HepG2 (cell line): ENCODE measurements around the gene CACNA1G. TPM values are rescaled to one million over a fixed set of nuclear protein-coding genes. Genes with fewer than 3 reads are reported as not detected.

Experiments used
- KDM4B ChIP-seq: sonication (generic); formaldehyde crosslinking; IDR thresholded peaks from 2 replicates; pipeline ENCODE4 v1.4.0; 2020; ENCODE audit warnings: missing genetic modification reagents
- NR3C1 ChIP-seq: sonication (generic); formaldehyde crosslinking; IDR thresholded peaks from 2 replicates; pipeline ENCODE4 v1.4.0; 2020; ENCODE audit warnings: missing genetic modification reagents
- PTBP1 ChIP-seq: fragments of 200-400 bp; formaldehyde crosslinking; IDR thresholded peaks from 2 replicates; pipeline ENCODE4 v1.6.1; 2018; ENCODE audit warnings: low read length, low read depth; ENCODE audit not compliant: poor library complexity, severe bottlenecking
- SMAD9 ChIP-seq: sonication (generic); formaldehyde crosslinking; IDR thresholded peaks from 2 replicates; pipeline ENCODE4 v1.5.1; 2020; ENCODE audit warnings: mild to moderate bottlenecking, missing genetic modification reagents
- TAF1 ChIP-seq: sonication (generic); formaldehyde crosslinking; IDR thresholded peaks from 2 replicates; pipeline ENCODE4 v1.4.0; 2020; ENCODE audit warnings: missing genetic modification reagents
- ZBTB7A ChIP-seq: sonication (generic); formaldehyde crosslinking; IDR thresholded peaks from 2 replicates; pipeline ENCODE4 v1.8.0; 2022; ENCODE audit warnings: mild to moderate bottlenecking, missing genetic modification reagents
- ZMYM3 ChIP-seq: sonication (generic); formaldehyde crosslinking; IDR thresholded peaks from 2 replicates; pipeline ENCODE4 v1.5.1; 2020; ENCODE audit warnings: mild to moderate bottlenecking, missing genetic modification reagents
- ZNF468 ChIP-seq: sonication (generic); formaldehyde crosslinking; IDR thresholded peaks from 2 replicates; pipeline ENCODE4 v1.8.0; 2022; ENCODE audit warnings: mild to moderate bottlenecking, moderate library complexity, missing genetic modification reagents
- ZNF564 ChIP-seq: sonication (generic); formaldehyde crosslinking; IDR thresholded peaks from 2 replicates; pipeline ENCODE4 v1.8.1; 2023; ENCODE audit warnings: mild to moderate bottlenecking, missing genetic modification reagents
- ZNF790 ChIP-seq: sonication (generic); formaldehyde crosslinking; IDR thresholded peaks from 2 replicates; pipeline ENCODE4 v1.8.0; 2022; ENCODE audit warnings: missing genetic modification reagents, mild to moderate bottlenecking, borderline replicate concordance
- polyA plus RNA-seq, 8 experiments: library from polyadenylated mRNA; depleted of rRNA in 3 of 8; stranded (reverse) in 7 of 8; unstranded in 1 of 8; fragments of >200 nt; fragmentation: Illumina TruSeq in 4 of 8; extraction: Trizol in 4 of 8; gene quantifications; 2 replicates each; pipeline versions ENCODE4 v1.2.1 to v1.2.3, GENCODE V29; 2011 to 2016; ENCODE audit warnings: low read depth in 4 of 8, missing spikeins in 1 of 8, mixed read lengths in 1 of 8; ENCODE audit not compliant: insufficient read depth in 1 of 8
- total RNA-seq, 5 experiments: library from RNA; depleted of rRNA; stranded (reverse); fragments of >200 nt; fragmentation: Illumina TruSeq; extraction: Trizol; gene quantifications; 2 replicates each; pipeline ENCODE4 v1.2.3, GENCODE V29; 2016; ENCODE audit warnings: low read depth in 1 of 5
- TF ChIP-seq, protein P1 (sequence below), 2 experiments: sonication (generic) in 1 of 2; formaldehyde crosslinking in 1 of 2; IDR thresholded peaks; 2 replicates each; pipeline versions ENCODE4 v1.6.1 to v1.9.0; 2014 to 2022; ENCODE audit warnings: antibody characterized with exemption in 1 of 2, borderline replicate concordance in 1 of 2, inconsistent platforms in 1 of 2, low read depth in 1 of 2, missing genetic modification reagents in 1 of 2
- TF ChIP-seq, protein P2 (sequence below): sonication (generic); formaldehyde crosslinking; IDR thresholded peaks from 2 replicates; pipeline ENCODE4 v1.8.1; 2023; ENCODE audit warnings: mild to moderate bottlenecking, inconsistent platforms, moderate library complexity, missing genetic modification reagents, borderline replicate concordance
- TF ChIP-seq, protein P3 (sequence below): sonication (generic); formaldehyde crosslinking; IDR thresholded peaks from 2 replicates; pipeline ENCODE4; 2020; ENCODE audit warnings: missing genetic modification reagents, mild to moderate bottlenecking, borderline replicate concordance
- TF ChIP-seq, protein P4 (sequence below): sonication (generic); formaldehyde crosslinking; IDR thresholded peaks from 2 replicates; pipeline ENCODE4 v1.4.0; 2020; ENCODE audit warnings: missing genetic modification reagents, borderline replicate concordance

Gene CACNA1G
- total and polyA plus RNA-seq, 2 of the 13 experiments (the other 11 are each of a cell fraction or from before 2014, with no cell fraction given), result 0.02 TPM; not detected in 1

DNA sequence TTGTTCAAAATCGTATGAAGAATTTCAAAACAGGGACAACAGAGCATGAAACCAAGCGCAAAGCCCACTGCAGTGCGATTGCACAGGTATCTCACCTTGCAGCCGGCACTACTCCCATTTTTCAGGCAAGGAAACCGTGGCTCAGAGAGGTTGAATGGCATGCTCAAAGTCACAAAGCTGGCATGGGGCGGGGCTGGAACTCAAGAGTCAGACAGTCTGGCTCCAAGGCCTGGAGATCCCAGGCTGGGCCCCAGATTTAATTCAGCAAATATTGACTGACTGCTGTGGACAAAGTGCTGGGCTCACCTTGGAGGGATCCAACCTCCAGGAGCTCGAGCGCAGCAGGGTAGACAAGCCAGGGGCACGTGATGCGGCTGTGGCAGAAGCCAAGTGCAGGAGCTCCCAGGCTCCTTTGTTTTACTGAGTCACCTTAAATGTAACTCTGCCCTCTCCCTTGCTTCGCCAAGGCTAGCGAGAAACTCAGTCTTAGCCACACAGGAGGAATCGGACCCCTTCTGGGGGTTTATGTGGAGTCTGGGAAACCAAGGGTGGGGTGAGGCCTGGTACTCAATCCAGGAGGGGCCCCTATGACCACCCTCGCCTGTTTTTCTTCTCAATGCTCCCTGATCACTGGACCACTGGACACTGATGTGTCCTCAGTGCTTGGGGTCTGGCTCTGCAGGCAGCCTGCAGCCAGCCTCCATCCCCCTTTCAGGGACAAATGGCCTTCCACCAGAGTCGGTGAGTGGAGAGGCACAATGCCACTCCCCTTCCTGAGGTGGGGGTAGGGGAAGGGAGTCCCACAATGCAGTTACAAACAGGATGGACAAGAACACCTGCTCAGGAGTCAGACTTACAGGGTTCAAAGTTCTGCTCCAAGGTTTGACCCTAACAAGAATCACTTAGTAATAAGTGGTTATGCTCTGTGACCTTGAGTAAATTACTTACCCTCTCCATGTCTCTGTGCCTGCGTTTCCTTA lies 17.4 kb upstream of the CACNA1G start (continued):
- TF ChIP-seq, protein P1, sequence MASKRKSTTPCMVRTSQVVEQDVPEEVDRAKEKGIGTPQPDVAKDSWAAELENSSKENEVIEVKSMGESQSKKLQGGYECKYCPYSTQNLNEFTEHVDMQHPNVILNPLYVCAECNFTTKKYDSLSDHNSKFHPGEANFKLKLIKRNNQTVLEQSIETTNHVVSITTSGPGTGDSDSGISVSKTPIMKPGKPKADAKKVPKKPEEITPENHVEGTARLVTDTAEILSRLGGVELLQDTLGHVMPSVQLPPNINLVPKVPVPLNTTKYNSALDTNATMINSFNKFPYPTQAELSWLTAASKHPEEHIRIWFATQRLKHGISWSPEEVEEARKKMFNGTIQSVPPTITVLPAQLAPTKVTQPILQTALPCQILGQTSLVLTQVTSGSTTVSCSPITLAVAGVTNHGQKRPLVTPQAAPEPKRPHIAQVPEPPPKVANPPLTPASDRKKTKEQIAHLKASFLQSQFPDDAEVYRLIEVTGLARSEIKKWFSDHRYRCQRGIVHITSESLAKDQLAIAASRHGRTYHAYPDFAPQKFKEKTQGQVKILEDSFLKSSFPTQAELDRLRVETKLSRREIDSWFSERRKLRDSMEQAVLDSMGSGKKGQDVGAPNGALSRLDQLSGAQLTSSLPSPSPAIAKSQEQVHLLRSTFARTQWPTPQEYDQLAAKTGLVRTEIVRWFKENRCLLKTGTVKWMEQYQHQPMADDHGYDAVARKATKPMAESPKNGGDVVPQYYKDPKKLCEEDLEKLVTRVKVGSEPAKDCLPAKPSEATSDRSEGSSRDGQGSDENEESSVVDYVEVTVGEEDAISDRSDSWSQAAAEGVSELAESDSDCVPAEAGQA (IDR thresholded peaks at IDR 0.05; ENCODE audit: low read depth), result no peak
- TF ChIP-seq, protein P1 (CRISPR knock-in tag; IDR thresholded peaks at IDR 0.05; ENCODE audit: borderline replicate concordance), result 0 out of 2 replicates have a peak, but pooled peaks have one; percentile 27
- TF ChIP-seq, protein P2, sequence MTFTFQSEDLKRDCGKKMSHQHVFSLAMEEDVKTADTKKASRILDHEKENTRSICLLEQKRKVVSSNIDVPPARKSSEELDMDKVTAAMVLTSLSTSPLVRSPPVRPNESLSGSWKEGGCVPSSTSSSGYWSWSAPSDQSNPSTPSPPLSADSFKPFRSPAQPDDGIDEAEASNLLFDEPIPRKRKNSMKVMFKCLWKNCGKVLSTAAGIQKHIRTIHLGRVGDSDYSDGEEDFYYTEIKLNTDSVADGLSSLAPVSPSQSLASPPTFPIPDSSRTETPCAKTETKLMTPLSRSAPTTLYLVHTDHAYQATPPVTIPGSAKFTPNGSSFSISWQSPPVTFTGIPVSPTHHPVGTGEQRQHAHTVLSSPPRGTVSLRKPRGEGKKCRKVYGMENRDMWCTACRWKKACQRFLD, result no peak
- TF ChIP-seq, protein P3, sequence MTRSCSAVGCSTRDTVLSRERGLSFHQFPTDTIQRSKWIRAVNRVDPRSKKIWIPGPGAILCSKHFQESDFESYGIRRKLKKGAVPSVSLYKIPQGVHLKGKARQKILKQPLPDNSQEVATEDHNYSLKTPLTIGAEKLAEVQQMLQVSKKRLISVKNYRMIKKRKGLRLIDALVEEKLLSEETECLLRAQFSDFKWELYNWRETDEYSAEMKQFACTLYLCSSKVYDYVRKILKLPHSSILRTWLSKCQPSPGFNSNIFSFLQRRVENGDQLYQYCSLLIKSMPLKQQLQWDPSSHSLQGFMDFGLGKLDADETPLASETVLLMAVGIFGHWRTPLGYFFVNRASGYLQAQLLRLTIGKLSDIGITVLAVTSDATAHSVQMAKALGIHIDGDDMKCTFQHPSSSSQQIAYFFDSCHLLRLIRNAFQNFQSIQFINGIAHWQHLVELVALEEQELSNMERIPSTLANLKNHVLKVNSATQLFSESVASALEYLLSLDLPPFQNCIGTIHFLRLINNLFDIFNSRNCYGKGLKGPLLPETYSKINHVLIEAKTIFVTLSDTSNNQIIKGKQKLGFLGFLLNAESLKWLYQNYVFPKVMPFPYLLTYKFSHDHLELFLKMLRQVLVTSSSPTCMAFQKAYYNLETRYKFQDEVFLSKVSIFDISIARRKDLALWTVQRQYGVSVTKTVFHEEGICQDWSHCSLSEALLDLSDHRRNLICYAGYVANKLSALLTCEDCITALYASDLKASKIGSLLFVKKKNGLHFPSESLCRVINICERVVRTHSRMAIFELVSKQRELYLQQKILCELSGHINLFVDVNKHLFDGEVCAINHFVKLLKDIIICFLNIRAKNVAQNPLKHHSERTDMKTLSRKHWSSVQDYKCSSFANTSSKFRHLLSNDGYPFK (CRISPR knock-in tag), result peak; percentile 30; the same call in 1 of the 2 replicates
- 0 out of 2 replicates have a peak, but pooled peaks have one; percentile 15 for TF ChIP-seq ZNF468 (CRISPR knock-in tag)
- peak; percentile 97 for TF ChIP-seq ZMYM3 (CRISPR knock-in tag)
- TF ChIP-seq SMAD9 (CRISPR knock-in tag), result no peak
- TF ChIP-seq PTBP1, result peak; percentile 38
- TF ChIP-seq, protein P4, sequence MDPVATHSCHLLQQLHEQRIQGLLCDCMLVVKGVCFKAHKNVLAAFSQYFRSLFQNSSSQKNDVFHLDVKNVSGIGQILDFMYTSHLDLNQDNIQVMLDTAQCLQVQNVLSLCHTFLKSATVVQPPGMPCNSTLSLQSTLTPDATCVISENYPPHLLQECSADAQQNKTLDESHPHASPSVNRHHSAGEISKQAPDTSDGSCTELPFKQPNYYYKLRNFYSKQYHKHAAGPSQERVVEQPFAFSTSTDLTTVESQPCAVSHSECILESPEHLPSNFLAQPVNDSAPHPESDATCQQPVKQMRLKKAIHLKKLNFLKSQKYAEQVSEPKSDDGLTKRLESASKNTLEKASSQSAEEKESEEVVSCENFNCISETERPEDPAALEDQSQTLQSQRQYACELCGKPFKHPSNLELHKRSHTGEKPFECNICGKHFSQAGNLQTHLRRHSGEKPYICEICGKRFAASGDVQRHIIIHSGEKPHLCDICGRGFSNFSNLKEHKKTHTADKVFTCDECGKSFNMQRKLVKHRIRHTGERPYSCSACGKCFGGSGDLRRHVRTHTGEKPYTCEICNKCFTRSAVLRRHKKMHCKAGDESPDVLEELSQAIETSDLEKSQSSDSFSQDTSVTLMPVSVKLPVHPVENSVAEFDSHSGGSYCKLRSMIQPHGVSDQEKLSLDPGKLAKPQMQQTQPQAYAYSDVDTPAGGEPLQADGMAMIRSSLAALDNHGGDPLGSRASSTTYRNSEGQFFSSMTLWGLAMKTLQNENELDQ (CRISPR knock-in tag), result no peak
- TF ChIP-seq TAF1 (CRISPR knock-in tag), result no peak
- no peak for TF ChIP-seq KDM4B
- 0 out of 2 replicates have a peak, but pooled peaks have one; percentile 40 for TF ChIP-seq ZBTB7A (CRISPR knock-in tag)
- TF ChIP-seq ZNF790 (CRISPR knock-in tag), result no peak
- TF ChIP-seq NR3C1 (CRISPR knock-in tag), result no peak
- TF ChIP-seq ZNF564 (CRISPR knock-in tag), result 0 out of 2 replicates have a peak, but pooled peaks have one; percentile 68
